Activated CD4-positive, alpha-beta T cell treated with anti-CD3 and anti-CD28 coated beads, Interleukin-2, amount 50 U/mL, for 4 hours (primary cell): ENCODE data around the gene ADGRV1.
"Not testable (repeated sequence)": the region's sequence is repeated elsewhere in the genome, so short reads cannot be mapped to it uniquely, and the experiment has no call there.

ENCODE experiments used
- DNase-seq, 2 experiments: peaks; one replicate each; pipeline ENCODE4 v3.0.0-alpha.2; 2020

ADGRV1 gene

DNA sequence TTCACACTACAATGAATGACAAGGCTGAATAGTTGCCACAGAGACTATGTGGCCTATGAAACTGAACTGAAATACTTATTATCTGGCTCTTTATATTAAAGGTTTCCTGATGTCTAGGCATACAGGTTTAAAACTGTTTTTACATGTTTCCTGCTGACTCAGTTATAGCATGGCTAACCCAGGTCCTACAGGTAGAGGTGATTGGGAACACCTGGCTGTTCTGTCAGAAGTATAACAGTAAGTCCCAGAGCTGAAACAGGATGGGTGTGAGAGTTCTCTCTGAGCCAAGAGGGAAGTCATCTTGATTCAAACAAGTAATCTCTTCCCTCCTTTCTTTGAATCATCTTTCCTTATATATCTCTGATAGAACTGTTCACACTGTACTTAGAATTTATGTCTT, 4.9 kb upstream of the ADGRV1 start:
- DNase-seq, result no peak

DNA sequence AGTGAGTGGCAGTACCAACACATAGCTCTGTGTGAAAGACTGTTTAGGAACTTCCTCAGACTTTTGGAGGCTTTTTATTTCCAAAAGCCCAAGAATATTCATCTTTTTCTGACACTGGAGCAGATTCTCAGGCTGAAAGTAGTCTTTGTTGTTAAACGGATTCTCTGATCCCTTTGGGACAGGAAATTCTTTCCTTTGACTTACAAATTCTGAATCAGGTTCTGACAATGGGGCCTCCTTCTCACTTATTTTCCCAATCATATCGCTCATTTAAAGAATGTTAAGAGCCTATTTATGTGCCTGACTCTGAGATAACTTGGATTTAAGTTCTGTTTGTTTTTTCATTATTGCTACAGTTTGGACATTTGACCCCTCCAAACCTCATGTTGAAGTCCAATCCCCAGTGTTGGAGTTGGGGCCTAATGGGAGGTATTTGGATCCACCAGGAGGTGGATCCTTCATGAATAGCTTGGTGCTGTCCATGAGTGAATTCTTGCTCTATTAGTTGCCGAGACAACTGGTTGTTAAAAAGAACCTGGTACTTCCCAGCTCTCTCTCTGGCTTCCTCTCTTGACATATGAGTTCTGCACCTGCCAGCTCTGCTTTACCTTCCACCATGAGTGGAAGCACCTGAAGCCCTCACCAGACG, 4.1 kb upstream of the ADGRV1 start:
- DNase-seq, result no peak

DNA sequence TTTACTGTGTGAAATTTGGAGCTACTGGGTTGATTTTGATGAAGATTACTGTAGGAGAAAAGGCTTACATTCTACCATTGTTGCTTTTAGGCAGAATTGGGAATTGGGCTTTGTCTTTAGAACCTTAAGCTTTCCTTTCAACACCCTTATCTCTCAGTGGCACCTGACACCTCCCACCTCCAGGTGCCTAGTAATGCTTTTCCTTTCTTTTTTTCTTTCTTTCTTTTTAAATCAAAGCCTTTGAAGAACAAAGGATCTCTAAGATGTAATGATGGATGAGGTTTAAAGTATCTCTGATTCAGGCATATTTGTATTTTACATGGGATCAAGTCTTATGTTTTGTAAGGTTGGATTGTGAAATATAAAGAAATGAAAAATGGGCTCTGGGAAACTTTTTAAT, 2.9 kb upstream of the ADGRV1 start:
- DNase-seq, result no peak

DNA sequence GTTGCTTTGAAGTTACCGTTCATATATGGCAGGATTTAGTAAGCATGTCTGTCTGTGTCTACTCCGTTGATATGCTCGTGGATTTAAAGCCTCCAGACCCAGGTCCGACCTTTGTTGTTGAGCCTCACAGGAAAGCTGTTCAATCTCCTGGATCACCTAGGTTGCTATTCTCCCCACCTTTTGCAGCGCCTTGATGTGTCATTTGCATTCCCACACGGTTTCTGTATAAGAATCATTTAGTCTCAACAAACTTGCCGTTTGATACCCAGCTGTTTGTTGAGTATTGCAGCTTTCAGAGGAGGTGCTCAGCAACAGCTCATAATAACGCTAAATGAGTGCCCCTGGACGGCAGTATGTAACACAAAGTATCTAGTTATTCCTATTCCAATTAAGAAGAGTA, 1.2 kb upstream of the ADGRV1 start:
- DNase-seq, result no peak

DNA sequence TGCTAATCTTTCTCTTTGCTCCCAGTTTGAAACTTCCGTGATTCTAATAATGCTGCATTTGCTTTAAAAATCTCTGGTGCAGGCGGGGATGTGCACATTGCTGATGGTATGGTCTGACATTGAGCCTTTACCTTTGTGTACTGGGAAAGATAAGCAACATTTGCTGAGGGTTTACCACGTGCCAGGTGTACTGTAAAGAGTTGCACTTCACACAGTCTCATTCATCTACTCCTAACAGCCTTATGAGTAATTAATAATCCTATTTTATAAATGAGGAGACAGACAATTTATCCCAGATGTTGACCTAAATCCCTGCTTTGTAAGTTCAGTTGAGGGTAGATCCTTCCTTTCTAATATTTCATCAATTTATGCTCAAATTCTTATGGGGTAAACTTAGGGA, 726 bp upstream of the ADGRV1 start:
- DNase-seq, result no peak

DNA sequence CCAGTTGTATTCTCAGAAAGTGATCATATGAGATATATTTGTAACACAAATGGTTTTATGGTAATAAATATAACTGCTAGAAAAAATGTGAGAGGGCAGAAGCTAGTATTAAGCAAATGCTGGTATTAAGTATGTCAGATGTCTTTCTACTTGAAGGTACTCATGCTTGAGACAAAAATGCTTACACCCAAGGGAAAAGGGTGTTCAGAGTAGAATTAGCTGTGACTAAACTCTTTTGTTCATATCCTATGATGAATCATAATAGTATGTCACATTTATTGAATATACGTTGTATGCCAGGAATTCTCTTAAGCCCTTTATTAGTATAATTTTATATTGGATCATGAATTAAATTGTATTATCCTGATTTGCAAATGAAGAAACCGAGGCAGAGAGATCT, 2.2 kb downstream of the ADGRV1 start:
- DNase-seq, result no peak

DNA sequence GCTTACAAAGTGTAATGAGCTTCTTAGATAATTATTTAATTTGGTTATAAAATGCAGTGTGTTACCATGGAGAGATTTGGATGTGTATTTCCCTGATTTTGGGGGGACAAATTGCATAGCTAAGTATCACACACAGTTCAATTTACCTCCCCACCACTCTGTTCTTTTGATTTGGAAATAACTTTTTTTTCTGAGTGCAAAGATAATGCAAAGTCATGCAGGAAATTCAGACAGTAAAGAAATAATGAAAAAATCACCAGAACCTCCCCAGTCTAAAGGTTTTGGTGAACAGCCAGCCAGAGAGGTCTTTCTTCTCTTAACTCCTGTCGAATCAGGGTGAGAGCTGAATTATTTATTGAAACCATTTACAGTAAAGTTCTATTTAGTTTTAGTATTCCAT, 3.2 kb downstream of the ADGRV1 start:
- DNase-seq, result no peak

DNA sequence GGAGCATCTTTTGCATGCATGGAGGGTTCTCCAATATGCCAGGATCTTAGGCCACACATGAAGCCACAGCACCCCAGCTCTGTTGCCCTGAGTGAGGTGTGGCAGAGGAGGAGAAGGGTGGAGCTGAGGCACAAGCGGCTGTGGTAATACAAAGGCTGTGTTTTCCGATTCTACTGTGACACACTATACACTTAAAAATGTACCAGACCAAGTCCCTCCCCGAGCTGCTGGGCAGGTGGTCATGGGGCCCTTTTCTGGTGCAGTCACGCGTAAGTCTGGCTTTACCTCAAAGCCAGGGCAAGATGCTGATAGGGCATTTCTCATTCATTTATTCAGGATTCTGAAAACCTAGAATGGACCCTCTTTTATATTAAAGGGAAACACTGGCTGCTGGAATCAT, 3.7 kb downstream of the ADGRV1 start:
- DNase-seq, result no peak

DNA sequence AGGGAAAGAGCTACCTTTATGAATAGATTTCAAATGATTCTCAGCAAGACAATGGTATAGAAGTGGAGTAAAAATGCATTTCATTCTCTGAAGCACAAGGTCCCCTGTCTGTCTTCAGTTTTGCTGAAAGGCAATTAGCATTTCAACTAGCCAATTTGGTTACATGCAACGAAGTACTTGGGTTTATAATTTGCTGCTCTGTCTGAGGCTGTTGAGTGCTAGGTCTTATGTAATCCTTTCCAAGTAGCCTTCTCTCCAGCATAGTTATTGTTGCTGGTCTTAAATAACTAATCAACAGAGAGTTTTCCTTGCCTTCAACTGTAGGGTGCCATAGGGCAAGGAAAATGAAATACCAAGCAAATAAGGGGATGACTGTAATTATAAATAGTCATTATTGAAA, 4.5 kb downstream of the ADGRV1 start:
- DNase-seq, result no peak

DNA sequence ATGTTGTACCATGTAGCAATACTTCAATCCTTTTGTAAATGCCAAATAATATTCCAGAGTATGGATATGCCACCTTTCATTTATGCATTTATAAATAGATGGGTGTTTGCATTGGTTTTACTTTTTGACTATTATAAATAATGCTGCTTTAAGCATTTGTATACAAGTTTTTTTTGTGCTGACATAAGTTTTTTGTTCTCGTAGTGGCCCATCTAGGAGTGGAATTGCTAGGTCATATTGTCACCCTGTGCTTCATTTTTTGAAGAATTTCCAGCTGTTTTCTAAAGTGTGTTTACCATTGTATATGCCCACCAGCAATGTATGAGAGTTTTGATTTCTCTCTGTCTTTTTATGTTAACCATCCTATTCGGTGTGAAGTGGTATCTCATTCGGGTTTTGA, 6.9 kb downstream of the ADGRV1 start:
- no peak for DNase-seq

DNA sequence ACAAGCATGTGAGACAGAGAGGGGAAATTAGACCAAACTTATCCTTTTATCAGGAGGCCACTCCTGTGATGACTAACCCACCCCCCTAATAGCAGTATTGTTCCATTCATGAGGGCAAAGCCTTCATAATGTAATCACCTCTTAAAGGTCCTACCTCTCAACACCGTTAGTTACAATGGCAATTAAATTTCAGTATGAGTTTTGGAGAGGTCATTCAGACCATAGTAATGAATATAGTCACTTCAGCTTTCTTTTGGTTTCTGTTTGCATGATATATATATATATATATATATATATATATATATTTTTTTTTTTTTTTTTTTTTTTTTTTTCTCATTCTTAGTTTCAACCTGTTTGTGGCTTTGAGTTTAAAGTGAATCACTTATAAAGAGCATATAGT, 10.5 kb downstream of the ADGRV1 start:
- DNase-seq, result no peak

DNA sequence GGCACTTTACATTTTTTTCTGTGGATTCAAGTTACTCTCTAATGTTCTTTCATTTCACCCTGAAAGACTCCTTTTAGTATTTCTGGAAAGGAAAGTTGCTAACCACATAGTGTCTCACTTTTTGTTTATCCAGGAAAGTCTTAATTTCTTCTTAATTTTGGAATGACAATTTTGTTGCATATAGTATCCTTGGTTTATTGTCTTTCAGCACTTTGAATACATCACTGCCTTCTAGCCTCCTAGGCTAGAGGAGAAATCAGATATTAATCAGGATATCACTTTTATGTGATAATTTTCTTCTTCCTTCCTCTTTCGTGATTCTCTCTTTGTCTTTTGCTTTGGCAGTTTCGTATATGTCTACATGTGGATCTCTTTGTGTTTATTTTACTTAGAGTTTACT, 11.4 kb downstream of the ADGRV1 start:
- no peak for DNase-seq

DNA sequence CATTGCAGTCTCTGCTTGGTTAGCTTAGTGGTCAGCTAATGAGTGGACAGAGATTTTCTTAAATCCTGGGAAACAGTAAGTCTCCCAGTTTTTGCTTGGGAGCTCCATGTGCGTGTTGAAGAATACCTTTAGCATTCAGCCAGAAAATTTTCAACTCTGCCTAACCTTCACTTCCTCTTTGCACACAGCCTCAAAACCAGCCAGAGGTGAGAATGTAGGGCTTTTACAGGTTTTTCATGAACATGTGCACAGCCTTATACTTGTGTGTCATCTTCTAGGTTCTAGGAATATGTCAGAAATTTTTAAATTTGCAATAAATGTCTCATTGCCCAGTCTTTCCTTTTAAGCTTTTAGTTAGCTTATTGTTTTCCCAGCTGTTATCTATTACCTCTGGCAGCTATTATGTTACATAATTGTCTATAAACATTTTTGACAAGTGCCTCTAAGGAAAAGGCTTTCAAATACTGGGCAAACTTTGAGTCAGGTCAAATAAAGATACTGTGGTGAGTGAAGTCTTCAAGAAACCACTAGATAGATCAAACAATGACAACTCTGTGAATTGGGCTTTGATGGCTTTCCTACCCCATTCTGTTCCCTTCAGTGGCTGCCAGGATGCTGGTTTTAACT, 12.7 kb downstream of the ADGRV1 start:
- DNase-seq, result no peak

DNA sequence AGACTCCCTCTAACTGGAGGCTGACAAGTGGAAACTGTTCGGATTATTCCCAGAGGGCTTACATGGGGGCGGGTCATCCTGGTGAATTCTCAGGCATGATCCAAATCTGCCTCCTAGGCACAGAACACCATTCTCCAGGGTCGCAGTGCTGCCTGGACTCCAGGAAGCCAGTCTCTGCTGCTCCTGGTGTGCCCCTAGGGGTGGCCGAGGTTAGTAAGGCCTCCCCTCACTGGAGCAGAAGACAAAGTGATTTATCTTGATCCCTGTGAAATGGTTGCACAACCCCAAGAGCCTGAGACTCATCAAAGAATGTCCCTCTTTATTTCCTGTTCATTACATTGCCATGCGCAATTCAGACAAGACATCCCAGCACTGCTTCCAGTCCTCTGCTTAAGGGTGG, 17.1 kb downstream of the ADGRV1 start:
- no peak for DNase-seq

DNA sequence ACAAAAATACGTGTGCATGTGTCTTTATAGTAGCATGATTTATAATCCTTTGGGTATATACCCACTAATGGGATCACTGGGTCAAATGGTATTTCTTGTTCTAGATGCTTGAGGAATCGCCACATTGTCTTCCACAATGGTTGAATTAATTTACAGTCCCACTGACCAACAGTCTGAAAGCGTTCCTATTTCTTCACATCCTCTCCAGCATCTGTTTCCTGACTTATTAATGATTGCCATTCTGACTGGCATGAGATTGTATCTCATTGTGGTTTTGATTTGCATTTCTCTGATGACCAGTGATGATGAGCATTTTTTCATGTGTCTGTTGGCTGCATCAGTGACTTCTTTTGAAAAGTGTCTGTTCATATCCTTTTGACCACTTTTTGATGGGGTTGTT, 18.0 kb downstream of the ADGRV1 start:
- DNase-seq, result not testable (repeated sequence)

DNA sequence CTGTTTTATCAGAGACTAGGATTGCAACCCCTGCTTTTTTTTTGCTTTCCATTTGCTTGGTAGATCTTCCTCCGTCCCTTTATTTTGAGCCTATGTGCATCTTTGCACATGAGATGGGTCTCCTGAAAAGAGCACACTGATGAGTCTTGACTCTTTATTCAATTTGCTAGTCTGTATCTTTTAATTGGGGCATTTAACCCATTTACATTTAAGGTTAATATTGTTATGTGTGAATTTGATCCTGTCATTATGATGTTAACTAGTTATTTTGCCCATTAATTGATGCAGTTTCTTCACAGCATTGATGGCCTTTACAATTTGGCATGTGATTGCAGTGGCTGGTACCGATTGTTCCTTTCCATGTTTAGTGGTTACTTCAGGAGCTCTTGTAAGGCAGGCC, 21.3 kb downstream of the ADGRV1 start:
- DNase-seq, result not testable (repeated sequence)

DNA sequence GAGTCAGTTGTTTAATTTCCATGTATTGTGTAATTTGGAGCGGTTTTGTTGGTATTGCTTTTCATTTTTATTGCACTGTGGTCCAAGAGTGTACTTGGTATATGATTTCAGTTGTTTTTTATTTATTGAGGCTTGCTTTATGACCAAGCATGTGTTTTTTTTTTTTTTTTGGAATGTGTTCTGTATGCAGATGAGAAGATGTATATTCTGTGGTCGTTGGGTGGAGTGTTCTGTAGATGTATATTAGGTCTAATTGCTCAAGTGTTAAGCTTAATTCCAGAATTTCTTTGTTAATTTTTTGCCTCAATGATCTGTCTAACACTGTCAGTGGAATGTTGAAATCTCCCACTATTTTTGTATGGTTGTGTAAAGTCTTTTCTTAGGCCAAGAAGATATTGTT, 23.4 kb downstream of the ADGRV1 start:
- no peak for DNase-seq

DNA sequence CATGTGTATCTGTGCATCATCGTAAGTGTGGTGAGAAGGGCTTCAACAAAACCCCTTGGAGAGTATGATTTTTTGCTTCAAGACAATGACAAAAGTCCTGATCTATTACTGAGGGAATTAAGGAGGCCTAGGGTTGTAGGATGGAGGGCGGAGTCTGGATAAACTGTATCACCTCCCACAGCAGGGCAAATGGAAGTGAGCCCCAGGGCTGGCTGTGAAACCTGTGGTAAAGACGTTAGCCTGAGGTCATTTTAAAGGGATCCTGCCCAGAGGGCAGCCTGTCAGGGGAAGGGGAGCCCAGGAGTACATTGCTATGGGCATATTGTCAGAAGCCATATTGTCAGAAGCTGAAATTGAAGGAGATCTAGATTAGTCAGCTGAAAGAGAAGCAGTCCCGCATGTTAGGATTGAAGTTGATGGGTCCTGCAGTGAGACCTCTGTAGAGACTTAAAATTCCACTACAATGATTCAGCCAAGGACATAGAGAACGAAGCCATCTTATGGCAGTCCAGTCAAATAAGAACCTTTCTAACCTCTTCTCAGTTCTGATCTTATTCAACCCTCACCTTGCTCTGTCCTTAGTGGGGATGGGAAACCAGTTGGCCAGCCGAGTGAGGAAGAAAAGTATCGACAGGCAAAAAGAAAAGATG, 26.9 kb downstream of the ADGRV1 start:
- DNase-seq, result no peak

DNA sequence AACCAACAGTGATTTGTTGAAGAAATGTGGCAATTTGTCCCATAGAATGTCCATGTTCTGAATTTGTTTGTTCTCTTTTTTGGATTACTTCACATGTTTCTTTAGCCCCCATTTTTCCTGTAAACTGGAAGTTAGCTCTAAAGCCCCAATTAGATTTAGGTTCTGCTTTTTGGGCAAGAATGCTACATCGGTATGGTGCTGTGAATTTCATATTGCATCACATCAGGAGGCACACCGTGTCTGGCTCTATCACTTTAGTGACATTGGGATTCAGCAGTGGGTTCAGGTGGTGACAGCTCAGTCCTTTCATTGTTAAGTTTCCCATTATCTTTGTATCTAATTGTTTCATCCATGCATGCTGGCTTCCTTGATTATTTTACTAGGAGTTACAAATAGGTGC, 27.9 kb downstream of the ADGRV1 start:
- no peak for DNase-seq

DNA sequence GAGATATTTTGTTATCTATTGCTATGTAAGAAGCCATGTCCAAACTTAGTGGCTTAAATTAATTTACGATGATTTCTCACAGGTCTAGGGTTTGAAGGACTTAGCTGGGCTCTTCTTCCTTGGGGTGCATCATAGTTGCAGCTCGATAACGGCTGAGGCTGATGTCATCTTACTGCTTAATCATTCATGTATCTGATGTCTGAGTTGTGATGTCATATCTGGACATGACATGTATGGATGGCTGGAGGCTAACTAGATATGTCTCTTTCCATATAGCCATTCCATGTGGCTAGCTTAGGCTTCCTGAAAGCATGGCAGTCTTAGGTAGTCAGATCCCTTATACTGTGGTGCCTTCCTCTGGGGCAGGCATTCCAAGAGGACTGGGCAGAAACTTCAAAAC, 31.6 kb downstream of the ADGRV1 start:
- DNase-seq, result no peak

DNA sequence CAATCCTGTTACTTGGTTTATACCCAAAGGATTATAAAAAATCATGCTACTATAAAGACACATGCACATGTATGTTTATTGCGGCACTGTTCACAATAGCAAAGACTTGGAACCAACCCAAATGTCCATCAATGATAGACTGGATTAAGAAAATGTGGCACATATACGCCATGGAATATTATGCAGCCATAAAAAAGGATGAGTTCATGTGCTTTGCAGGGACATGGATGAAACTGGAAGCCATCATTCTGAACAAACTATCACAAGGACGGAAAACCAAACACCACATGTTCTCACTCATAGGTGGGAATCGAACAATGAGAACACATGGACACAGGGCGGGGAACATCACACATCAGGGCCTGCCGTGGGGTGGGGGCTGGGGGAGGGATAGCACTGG, 34.5 kb downstream of the ADGRV1 start:
- not testable (repeated sequence) for DNase-seq

DNA sequence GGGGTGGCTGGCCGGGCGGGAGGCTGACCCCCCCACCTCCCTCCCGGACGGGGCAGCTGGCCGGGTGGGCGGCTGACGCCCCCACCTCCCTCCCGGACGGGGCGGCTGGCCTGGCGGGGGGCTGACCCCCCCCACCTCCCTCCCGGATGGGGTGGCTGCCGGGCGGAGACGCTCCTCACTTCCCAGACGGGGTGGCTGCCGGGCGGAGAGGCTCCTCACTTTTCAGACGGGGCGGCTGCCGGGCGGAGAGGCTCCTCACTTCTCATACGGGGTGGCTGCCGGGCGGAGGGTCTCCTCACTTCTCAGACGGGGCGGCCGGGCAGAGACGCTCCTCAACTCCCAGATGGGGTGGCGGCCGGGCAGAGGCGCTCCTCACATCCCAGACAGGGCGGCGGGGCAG, 37.2 kb downstream of the ADGRV1 start:
- not testable (repeated sequence) for DNase-seq

DNA sequence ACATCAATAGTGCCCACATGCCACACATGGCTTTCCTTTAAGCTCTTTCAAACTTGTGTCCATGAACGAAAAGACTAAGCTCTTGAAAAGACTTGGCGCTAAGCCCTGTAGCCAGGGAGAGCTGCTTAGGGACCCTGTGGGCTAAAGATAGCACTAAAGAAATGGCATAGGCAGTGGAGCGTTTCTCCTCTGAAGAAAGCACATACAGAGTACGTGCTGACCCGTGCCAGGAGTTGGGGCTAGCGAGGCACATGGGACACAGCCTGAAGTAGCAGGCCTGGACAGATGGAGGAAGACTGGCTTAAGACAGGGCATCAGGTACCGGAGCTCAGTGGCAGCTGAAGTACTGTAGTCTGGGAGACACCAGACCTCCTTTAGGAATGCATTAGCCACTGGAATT, 39.7 kb downstream of the ADGRV1 start:
- DNase-seq, result no peak

DNA sequence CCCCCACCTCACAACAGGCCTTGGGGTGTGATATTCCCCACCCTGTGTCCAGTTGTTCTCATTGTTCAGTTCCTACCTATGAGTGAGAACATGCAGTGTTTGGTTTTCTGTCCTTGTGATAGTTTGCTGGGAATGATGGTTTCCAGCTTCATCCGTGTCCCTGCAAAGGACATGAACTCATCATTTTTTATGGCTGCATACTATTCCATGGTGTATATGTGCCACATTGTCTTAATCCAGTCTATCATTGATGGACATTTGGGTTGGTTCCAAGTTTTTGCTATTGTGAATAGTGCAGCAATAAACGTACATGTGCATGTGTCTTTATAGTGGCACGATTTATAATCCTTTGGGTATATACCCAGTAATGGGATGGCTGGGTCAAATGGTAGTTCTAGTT, 41.7 kb downstream of the ADGRV1 start:
- DNase-seq, result not testable (repeated sequence)

DNA sequence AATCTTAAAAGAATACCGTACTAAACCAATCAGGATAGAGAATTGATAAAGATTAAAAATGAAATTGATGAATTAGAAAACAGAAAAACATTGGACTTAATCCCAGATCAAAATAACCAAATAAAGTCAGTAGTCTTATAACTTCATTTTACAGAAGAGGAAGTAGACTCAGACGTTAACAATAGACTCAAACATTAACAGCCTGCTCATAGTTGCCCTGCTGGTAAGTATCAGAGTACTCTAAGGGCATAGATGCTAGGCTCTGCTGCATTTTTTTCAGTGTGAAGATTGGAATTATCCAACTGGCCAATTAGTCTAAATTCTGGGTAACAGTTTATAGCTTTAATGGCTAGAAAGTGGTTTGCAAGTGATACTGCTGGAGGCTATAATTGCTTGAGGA, 42.9 kb downstream of the ADGRV1 start:
- DNase-seq, result no peak
